ENCODE results near the gene CBX4.

- TF ChIP-seq CTCF (IDR thresholded peaks at IDR 0.05), result no peak
- no peak for TF ChIP-seq POLR2A (IDR thresholded peaks at IDR 0.05)
These were observed 13.5 kb upstream of the CBX4 start for GRCh38 chr17:79852748-79853147.
